HepG2 (cell line): ENCODE data around the gene PROM2. TPM values are rescaled to one million over a fixed set of nuclear protein-coding genes. Genes with fewer than 3 reads are reported as not detected.

Experiments used
- ATAC-seq: fragments of 200-7000 bp; cut with Tn5 transposase; 3 replicates; pipeline ENCODE4 v1.9.1; 2020; ENCODE audit warnings: mild to moderate bottlenecking, moderate library complexity
- BruUV-seq: library from RNA; stranded (reverse); fragments of 400-500 nt; replicated peaks from 2 replicates; lab custom pipeline; 2021; lab: Mats Ljungman, UMichigan
- CTCF ChIA-PET: fragments of 300-600 bp; formaldehyde crosslinking; extraction: SDS; loops from one replicate; lab custom pipeline; 2021; ENCODE audit warnings: low total read pairs, inconsistent platforms, low intra/inter-chr PET ratio; lab: Yijun Ruan, JAX
- POLR2A ChIA-PET: fragments of 350-600 bp; sonication (Branson Sonifier 250); formaldehyde crosslinking; loops from one replicate; lab custom pipeline; 2020; ENCODE audit warnings: antibody characterized with exemption, inconsistent platforms; lab: Yijun Ruan, JAX
- DNase-seq: peaks from one replicate; pipeline ENCODE4 v3.0.0-alpha.2; 2015; ENCODE audit warnings: low spot score
- FAIRE-seq: peaks from 3 replicates; lab custom pipeline; 2011; peaks lifted over from hg19 to GRCh38; lab: Jason Lieb, UNC
- H2AFZ ChIP-seq: one replicate; pipeline ENCODE4 v1.6.1; 2011; ENCODE audit warnings: low read length, inconsistent platforms
- H3K27ac ChIP-seq: fragments of 300-600 bp; 3 replicates; pipeline ENCODE4 v1.8.0; 2011; ENCODE audit warnings: mixed run types, mild to moderate bottlenecking, mixed read lengths, low read length, inconsistent platforms; ENCODE audit not compliant: insufficient read depth; ENCODE audit errors: extremely low read length
- H3K27me3 ChIP-seq, 2 experiments: fragments of 200-600 bp in 1 of 2; 2 replicates in 1 of 2; 3 replicates in 1 of 2; pipeline versions ENCODE4 v1.6.0 to v1.8.0; 2011; ENCODE audit warnings: low read length in 2 of 2, mild to moderate bottlenecking in 2 of 2, moderate library complexity in 2 of 2, inconsistent platforms in 1 of 2; ENCODE audit not compliant: insufficient read depth in 2 of 2, control insufficient read depth in 1 of 2
- H3K36me3 ChIP-seq, 2 experiments: fragments of 200-600 bp in 1 of 2; replicated peaks in 1 of 2; 2 replicates in 1 of 2; 3 replicates in 1 of 2; pipeline versions ENCODE4 v1.5.1 to v1.8.0; 2011; ENCODE audit warnings: low read length in 2 of 2, inconsistent platforms in 1 of 2; ENCODE audit not compliant: insufficient read depth in 2 of 2, control insufficient read depth in 1 of 2
- H3K4me1 ChIP-seq: 2 replicates; pipeline ENCODE4 v1.5.1; 2012; ENCODE audit warnings: low read length, inconsistent platforms; ENCODE audit not compliant: insufficient read depth
- H3K4me2 ChIP-seq: 2 replicates; pipeline ENCODE4 v1.6.0; 2011; ENCODE audit warnings: low read depth, low read length, inconsistent platforms
- H3K4me3 ChIP-seq, 3 experiments: fragments of 200-600 bp in 1 of 3; sonication (generic), shearing (Covaris generic) in 1 of 3; replicated peaks in 1 of 3; 2 replicates each; pipeline ENCODE4 v1.5.1; 2011 to 2016; ENCODE audit warnings: low read length in 3 of 3, inconsistent platforms in 2 of 3, low read depth in 2 of 3, mild to moderate bottlenecking in 2 of 3, control low read depth in 1 of 3, mixed read lengths in 1 of 3; ENCODE audit not compliant: insufficient read depth in 1 of 3
- H3K79me2 ChIP-seq: one replicate; pipeline ENCODE4 v1.6.1; 2011; ENCODE audit warnings: low read length, inconsistent platforms; ENCODE audit not compliant: insufficient read depth
- H3K9ac ChIP-seq: 2 replicates; pipeline ENCODE4 v1.6.0; 2011; ENCODE audit warnings: mild to moderate bottlenecking, low read depth, low read length, inconsistent platforms; ENCODE audit not compliant: insufficient read depth
- H3K9me3 ChIP-seq: 2 replicates; pipeline ENCODE4 v1.5.1; 2012; ENCODE audit warnings: mild to moderate bottlenecking, low read length
- H4K20me1 ChIP-seq: 2 replicates; pipeline ENCODE4 v1.6.0; 2011; ENCODE audit warnings: inconsistent platforms, mild to moderate bottlenecking, low read length, moderate library complexity; ENCODE audit not compliant: insufficient read depth
- JUND ChIP-seq: sonication (generic); formaldehyde crosslinking; IDR thresholded peaks from 2 replicates; pipeline ENCODE4 v1.8.0; 2022; ENCODE audit warnings: mild to moderate bottlenecking, missing genetic modification reagents
- MATR3 ChIP-seq: sonication (generic); formaldehyde crosslinking; IDR thresholded peaks from 2 replicates; pipeline ENCODE4 v1.4.0; 2020; ENCODE audit warnings: missing genetic modification reagents
- NRL ChIP-seq: sonication (generic); formaldehyde crosslinking; IDR thresholded peaks from 2 replicates; pipeline ENCODE4 v1.5.0; 2020; ENCODE audit warnings: missing genetic modification reagents, mild to moderate bottlenecking, moderate library complexity, borderline replicate concordance
- RXRA ChIP-seq: sonication (generic); formaldehyde crosslinking; IDR thresholded peaks from 2 replicates; pipeline ENCODE4 v1.5.1; 2020; ENCODE audit warnings: missing genetic modification reagents
- STAG1 ChIP-seq: sonication (generic); formaldehyde crosslinking; IDR thresholded peaks from 2 replicates; pipeline ENCODE4 v1.4.0; 2020; ENCODE audit warnings: missing genetic modification reagents
- YEATS4 ChIP-seq: sonication (generic); formaldehyde crosslinking; IDR thresholded peaks from 2 replicates; pipeline ENCODE4 v1.4.0; 2020; ENCODE audit warnings: missing genetic modification reagents, borderline replicate concordance
- ZNF446 ChIP-seq: sonication (generic); formaldehyde crosslinking; IDR thresholded peaks from 2 replicates; pipeline ENCODE4 v1.5.0; 2020; ENCODE audit warnings: mild to moderate bottlenecking, missing genetic modification reagents
- ZNF878 ChIP-seq: sonication (generic); formaldehyde crosslinking; IDR thresholded peaks from 2 replicates; pipeline ENCODE4 v1.8.1; 2023; ENCODE audit warnings: mild to moderate bottlenecking, missing genetic modification reagents, moderate library complexity
- ZNF879 ChIP-seq: sonication (generic); formaldehyde crosslinking; IDR thresholded peaks from 2 replicates; pipeline ENCODE4 v1.8.1; 2023; ENCODE audit warnings: missing genetic modification reagents
- WGBS: methylation state at CpG from one replicate; pipeline ENCODE4 v1.1.6; 2017; ENCODE audit warnings: low lambda C conversion rate; 5-methylcytosine and 5-hydroxymethylcytosine counted together
- in situ Hi-C: cut with HindIII; loops from 2 replicates; pipeline ENCODE4 v1.10.0; 2017; ENCODE audit warnings: low pct_unique_long_range_greater_than_20kb; ENCODE audit not compliant: extremely low pct_ligation_motif_present
- intact Hi-C: fragments of 100-400 bp; cut with micrococcal nuclease; formaldehyde crosslinking; loops from one replicate; pipeline ENCODE4 v1.10.0; 2022; ENCODE audit not compliant: unreplicated experiment
- polyA plus RNA-seq, 8 experiments: library from polyadenylated mRNA; depleted of rRNA in 3 of 8; stranded (reverse) in 7 of 8; unstranded in 1 of 8; fragments of >200 nt; fragmentation: Illumina TruSeq in 4 of 8; extraction: Trizol in 4 of 8; gene quantifications; 2 replicates each; pipeline versions ENCODE4 v1.2.1 to v1.2.3, GENCODE V29; 2011 to 2016; ENCODE audit warnings: low read depth in 4 of 8, missing spikeins in 1 of 8, mixed read lengths in 1 of 8; ENCODE audit not compliant: insufficient read depth in 1 of 8
- total RNA-seq, 5 experiments: library from RNA; depleted of rRNA; stranded (reverse); fragments of >200 nt; fragmentation: Illumina TruSeq; extraction: Trizol; gene quantifications; 2 replicates each; pipeline ENCODE4 v1.2.3, GENCODE V29; 2016; ENCODE audit warnings: low read depth in 1 of 5
- TF ChIP-seq, protein P1 (sequence below): IDR thresholded peaks from 2 replicates; pipeline ENCODE4 v1.6.1; 2016

The PROM2 gene
- total and polyA plus RNA-seq, 2 of the 13 experiments (the other 11 are each of a cell fraction or from before 2014, with no cell fraction given) = not detected

DNA sequence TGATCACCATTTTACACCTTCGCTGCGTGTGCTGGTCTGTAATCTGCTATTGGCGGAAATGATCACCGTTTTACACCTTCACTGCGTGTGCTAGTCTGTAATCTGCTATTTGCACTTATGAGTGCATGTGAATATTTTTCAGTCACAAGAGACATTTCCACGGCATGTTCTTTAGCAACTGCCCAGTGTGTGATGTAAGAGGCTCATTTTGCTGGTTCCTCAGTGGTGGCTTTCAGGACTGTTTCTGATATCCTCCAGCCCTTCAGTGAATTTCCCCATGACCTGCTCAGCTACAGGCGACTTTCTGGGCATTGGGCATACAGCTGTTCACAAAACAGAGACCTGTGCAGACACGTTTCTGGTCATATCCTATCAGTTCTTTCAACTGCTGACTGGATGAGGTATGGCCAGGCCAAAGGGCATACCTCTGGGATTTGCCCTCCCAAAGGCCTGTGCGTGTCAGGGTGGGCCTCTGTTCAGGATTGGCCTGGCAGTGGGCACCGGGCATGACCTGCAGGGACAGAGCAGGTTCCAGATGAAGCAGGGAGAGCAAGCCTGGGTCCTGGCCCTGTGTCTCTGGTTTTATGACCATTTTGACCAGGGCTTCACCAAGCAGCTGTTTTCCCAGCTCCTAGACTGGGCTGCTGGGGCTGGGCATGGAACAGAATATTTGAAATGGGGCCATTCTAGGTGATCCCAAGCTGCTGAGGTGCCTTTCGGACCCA, 521 bp upstream of the PROM2 start:
- intact Hi-C loops (no loop called here), in situ Hi-C loops (no loop called here)
- WGBS = 34% methylated on average over 11 of the region's 11 CpGs
- POLR2A ChIA-PET = no interaction called here
- H3K9me3 ChIP-seq = no peaks in the 10 kb centered on the region
- no peaks in the 10 kb centered on the region for H3K4me1 ChIP-seq
- no peaks in the 10 kb centered on the region for H4K20me1 ChIP-seq
- no peak for TF ChIP-seq ZNF879 (CRISPR knock-in tag)
- TF ChIP-seq YEATS4 (CRISPR knock-in tag) = no peak
- no peak for TF ChIP-seq ZNF878 (CRISPR knock-in tag)
- no peak for TF ChIP-seq NRL (CRISPR knock-in tag)
- no peak for TF ChIP-seq ZNF446 (CRISPR knock-in tag)
- TF ChIP-seq, protein P1, sequence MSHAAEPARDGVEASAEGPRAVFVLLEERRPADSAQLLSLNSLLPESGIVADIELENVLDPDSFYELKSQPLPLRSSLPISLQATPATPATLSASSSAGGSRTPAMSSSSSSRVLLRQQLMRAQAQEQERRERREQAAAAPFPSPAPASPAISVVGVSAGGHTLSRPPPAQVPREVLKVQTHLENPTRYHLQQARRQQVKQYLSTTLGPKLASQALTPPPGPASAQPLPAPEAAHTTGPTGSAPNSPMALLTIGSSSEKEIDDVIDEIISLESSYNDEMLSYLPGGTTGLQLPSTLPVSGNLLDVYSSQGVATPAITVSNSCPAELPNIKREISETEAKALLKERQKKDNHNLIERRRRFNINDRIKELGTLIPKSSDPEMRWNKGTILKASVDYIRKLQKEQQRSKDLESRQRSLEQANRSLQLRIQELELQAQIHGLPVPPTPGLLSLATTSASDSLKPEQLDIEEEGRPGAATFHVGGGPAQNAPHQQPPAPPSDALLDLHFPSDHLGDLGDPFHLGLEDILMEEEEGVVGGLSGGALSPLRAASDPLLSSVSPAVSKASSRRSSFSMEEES (CRISPR knock-in tag) = no peak
- TF ChIP-seq STAG1 = no peak
- no peak for TF ChIP-seq MATR3 (CRISPR knock-in tag)
- no peak for TF ChIP-seq JUND
- TF ChIP-seq RXRA = no peak
- CTCF ChIA-PET = no interaction called here
- no peak overlapping the region for H3K9ac ChIP-seq
- H3K27ac ChIP-seq = no peak overlapping the region
- H3K4me3 ChIP-seq = no peak overlapping the region
- H2AFZ ChIP-seq = no peak overlapping the region
- FAIRE-seq (no peak), DNase-seq (no peak), ATAC-seq (no peak)
- no peaks in the 10 kb centered on the region for H3K79me2 ChIP-seq
- H3K36me3 ChIP-seq = no peaks in the 10 kb centered on the region
- H3K4me2 ChIP-seq = no peak overlapping the region
- no TSS peak for BruUV-seq
- H3K27me3 ChIP-seq = peaks cover 11 to 30% of the 10 kb centered on the region in 2 experiments; a peak in 4 of 5 replicates
